Measurements from ENCODE around the gene OR5H6. TPM values are rescaled to one million over a fixed set of nuclear protein-coding genes. Genes with fewer than 3 reads are reported as not detected.

The OR5H6 gene
- total RNA-seq, 2 donors from 2014 or later = not detected

GRCh38 chr3:98262046-98262445, 2.0 kb upstream of the OR5H6 start:
- DNase-seq (ENCODE audit: low spot score) = no peak
- peaks cover 0 to 3% of the 10 kb centered on the region in 2 donors for H3K9me3 ChIP-seq
- H3K27ac ChIP-seq = no peak overlapping the region
- no peak for TF ChIP-seq CTCF (IDR thresholded peaks at IDR 0.05)
- no peaks in the 10 kb centered on the region for H3K4me1 ChIP-seq
- H3K36me3 ChIP-seq = no peaks in the 10 kb centered on the region
- H3K4me3 ChIP-seq = no peak overlapping the region
- H3K27me3 ChIP-seq = no peaks in the 10 kb centered on the region

- no peaks in the 10 kb centered on the region for H3K4me1 ChIP-seq
- no peak overlapping the region for H3K27ac ChIP-seq
- TF ChIP-seq CTCF (IDR thresholded peaks at IDR 0.05) = no peak
- no peak overlapping the region for H3K4me3 ChIP-seq
- DNase-seq (ENCODE audit: low spot score) = no peak
- no peaks in the 10 kb centered on the region for H3K27me3 ChIP-seq
- peaks cover 3 to 17% of the 10 kb centered on the region in 2 donors for H3K9me3 ChIP-seq
- no peaks in the 10 kb centered on the region for H3K36me3 ChIP-seq
Measured at GRCh38 chr3:98269846-98270245, 5.8 kb downstream of the OR5H6 start.

- H3K4me1 ChIP-seq = no peaks in the 10 kb centered on the region
- no peak overlapping the region for H3K27ac ChIP-seq
- no peaks in the 10 kb centered on the region for H3K36me3 ChIP-seq
- H3K9me3 ChIP-seq = peaks cover 3 to 17% of the 10 kb centered on the region in 2 donors
- H3K4me3 ChIP-seq = no peak overlapping the region
- no peaks in the 10 kb centered on the region for H3K27me3 ChIP-seq
- no peak for TF ChIP-seq CTCF (IDR thresholded peaks at IDR 0.05)
- DNase-seq (ENCODE audit: low spot score) = no peak
Measured at GRCh38 chr3:98272126-98272525, 8.1 kb downstream of the OR5H6 start.

GRCh38 chr3:98274914-98275313, 10.9 kb downstream of the OR5H6 start:
- Histone ChIP-seq H3K9me3 (peaks cover 3 to 6% of the 10 kb centered on the region in 2 donors), H3K27me3 (no peaks in the 10 kb centered on the region), H3K36me3 (no peaks in the 10 kb centered on the region), H3K27ac (no peak overlapping the region), H3K4me3 (no peak overlapping the region), H3K4me1 (no peaks in the 10 kb centered on the region)
- DNase-seq (ENCODE audit: low spot score) = no peak
- TF ChIP-seq CTCF (IDR thresholded peaks at IDR 0.05) = no peak

GRCh38 chr3:98282205-98282604, 18.2 kb downstream of the OR5H6 start, which contains the start of gene OR5H2:
OR5H2 (plus strand) TSS chr3:98282505; CDS start chr3:98282903, 398 bp downstream.
- Histone ChIP-seq H3K4me1 (no peaks in the 10 kb centered on the region), H3K9me3 (no peaks in the 10 kb centered on the region), H3K27me3 (no peaks in the 10 kb centered on the region), H3K27ac (no peak within 1 kb of the TSS), H3K36me3 (no peaks in the 10 kb centered on the region), H3K4me3 (no peak within 1 kb of the TSS)
- no peak for DNase-seq (ENCODE audit: low spot score)
- TF ChIP-seq CTCF (IDR thresholded peaks at IDR 0.05) = no peak

- Histone ChIP-seq H3K4me1 (no peaks in the 10 kb centered on the region), H3K4me3 (no peak overlapping the region), H3K9me3 (no peaks in the 10 kb centered on the region), H3K27me3 (no peaks in the 10 kb centered on the region), H3K27ac (no peak overlapping the region), H3K36me3 (no peaks in the 10 kb centered on the region)
- DNase-seq (ENCODE audit: low spot score) = no peak
- TF ChIP-seq CTCF (IDR thresholded peaks at IDR 0.05) = no peak
Measured at GRCh38 chr3:98290916-98291315, 26.9 kb downstream of the OR5H6 start.

Measured in right atrium auricular region (tissue), 2 donors.